Measurements from ENCODE around the gene ASCC3.
"Not testable (repeated sequence)": the region's sequence is repeated elsewhere in the genome, so short reads cannot be mapped to it uniquely, and the experiment has no call there.

Gene ASCC3

GRCh38 chr6:100641147-100641546 is 240.0 kb downstream of the ASCC3 start:
- not testable (repeated sequence) for DNase-seq

DNA sequence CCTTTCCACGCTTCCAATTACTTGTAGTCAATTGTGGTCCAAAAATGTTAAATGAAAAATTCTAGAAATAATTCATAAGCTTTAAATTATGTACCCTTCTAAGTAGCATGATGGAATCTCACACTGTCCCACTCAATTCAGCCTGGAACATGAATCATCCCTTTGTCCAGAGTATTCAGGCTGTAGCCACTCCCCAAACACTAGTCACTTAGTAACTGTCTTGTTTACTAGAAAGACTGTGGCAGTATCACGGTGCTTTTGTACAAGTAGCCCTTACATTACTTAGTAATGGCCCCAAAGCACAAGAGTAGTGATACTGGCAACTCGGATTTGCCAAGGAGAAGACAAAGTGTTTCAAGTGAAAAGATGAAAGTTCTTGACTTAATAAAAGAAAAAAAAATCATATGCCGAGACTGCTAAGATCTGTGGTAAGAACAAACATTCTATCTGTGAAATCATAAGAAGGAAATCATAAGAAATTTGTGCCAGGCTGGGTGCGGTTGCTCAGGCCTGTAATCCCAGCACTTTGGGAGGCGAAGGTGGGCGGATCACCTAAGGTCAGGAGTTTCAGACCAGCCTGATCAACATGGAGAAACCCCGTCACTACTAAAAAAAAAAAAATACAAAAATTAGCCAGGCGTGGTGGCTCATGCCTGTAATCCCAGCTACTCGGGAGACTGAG is 247.9 kb downstream of the ASCC3 start:
- DNase-seq = no peak

- no peak for DNase-seq
These were observed 250.6 kb downstream of the ASCC3 start for GRCh38 chr6:100630536-100630935.

- no peak for DNase-seq
These were observed 253.0 kb downstream of the ASCC3 start for GRCh38 chr6:100627911-100628758.

DNA sequence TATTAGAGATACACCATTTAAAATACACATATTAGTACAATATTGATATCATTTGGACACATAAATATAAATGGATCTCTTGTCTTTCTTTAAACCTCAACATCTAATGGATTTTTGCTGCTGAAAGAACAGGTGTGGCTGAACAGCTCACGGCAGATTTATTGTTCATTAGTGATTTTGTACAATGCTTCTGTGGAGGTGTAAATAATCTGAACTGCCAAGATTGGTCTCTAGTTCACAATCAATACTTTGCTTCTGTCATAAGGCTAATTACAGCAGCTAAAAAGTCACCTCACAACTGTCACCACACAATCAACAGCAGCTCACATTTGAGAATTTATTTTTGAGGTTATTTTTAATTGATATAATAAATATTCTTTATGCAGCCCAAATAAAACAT is 254.4 kb downstream of the ASCC3 start:
- no peak for DNase-seq

DNA sequence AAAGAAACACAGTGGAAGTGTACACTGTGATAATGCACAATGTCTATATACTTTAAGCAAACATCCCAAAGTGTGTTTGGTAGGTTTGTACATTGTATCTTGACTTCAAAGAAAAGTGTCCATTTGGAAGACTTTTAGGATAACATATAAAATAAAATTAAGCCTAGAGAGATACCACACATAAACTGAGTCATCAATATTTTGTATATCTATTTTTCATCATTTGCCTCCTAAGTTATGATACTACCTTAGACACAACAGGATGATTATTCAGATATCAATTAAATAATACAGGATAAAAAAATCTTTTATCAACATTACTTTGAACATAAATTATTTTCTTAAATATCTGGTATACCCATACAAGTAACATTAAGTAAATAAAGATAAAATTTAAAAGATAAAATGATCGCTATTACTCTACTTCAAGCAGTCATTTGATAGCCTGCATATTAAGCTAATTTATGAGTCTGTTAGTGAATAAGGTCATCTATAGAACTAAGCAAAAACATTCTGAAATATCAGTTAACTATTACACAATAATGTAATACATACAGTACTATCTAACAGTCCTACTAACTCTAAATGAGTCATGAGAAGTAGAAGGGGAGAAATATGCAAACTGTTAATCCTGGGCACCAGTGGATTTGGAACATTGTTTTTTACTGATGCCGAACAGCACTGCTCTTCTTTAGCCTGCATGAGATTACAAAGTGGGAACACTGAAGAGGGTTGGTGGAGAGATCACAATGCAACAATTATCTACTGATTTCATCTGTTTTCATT is 258.0 kb downstream of the ASCC3 start:
- DNase-seq = no peak

DNA sequence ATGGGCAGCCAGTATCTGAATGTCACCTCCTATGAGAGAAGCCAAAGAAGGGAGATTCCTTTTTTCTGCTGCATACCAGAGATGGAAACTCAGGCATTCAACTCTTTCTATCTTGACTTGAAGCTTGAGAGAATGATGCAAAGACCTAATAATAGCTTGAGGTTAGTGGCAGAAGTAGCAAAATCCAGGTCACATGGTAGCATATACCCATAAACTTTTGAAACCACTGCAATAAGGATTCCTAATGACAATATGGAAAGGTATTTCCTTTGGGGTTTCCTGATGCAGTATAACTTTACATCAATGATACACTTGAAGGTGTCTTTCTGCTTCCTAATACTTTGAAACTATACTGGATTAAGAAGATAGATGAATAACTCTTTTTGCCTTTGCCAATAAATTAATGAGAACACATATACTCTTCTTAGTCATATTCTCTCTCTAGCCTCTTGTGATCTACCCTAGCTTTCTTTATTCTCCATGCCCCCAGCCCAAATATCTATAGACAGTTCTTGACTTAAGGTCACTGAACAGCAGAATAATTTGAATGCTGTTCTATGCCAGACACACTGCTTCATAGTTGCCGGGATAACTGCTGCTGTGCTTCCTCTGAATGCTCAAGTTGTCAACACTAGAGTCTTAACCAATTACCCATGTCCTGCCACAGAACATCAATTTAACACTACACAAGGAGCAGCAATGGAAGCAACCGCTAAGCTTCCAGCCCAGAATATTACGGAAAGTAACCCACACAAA is 260.9 kb downstream of the ASCC3 start:
- DNase-seq = no peak

- DNase-seq = no peak
These were observed 262.8 kb downstream of the ASCC3 start for GRCh38 chr6:100618351-100618671.

- DNase-seq = no peak
These were observed 263.3 kb downstream of the ASCC3 start for GRCh38 chr6:100617633-100618350.

DNA sequence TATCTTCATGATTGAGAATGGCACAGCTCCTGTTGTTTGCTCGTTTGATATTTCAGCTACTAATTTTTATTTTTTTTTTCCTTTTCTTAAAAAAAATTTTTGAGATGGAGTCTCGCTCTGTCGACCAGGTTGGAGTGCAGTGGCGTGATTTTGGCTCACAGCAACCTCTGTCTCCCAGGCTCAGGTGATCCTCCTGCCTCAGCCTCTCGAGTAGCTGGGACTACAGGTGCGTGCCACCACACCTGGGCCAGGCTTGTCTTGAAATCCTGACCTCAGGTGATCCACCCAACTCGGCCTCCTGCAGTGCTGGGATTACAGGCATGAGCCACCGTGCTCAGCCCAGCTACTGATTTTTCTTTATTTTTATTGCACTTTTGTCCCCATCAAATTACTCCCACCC is 266.2 kb downstream of the ASCC3 start:
- DNase-seq = no peak

DNA sequence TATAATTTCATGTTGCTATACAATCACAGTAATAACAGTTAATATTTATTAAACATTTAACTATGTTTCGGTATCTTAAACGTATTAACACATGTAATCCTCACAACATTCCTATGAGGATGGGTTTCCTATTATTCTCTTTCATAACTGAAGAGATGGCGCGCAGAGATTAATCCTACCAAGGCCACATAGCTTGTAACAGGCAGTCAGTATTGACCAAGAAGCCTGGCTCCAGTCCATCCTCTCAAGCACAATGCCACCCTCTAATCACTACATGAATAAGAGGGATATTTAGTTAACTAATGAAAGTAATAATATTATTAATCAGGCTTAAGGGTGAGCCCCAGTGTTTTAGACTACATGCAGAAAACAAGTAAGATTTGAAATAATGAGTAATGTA is 266.7 kb downstream of the ASCC3 start:
- DNase-seq = no peak

GRCh38 chr6:100613656-100614055 is 267.5 kb downstream of the ASCC3 start:
- no peak for DNase-seq

- no peak for DNase-seq
These were observed 269.0 kb downstream of the ASCC3 start for GRCh38 chr6:100612094-100612493.

DNA sequence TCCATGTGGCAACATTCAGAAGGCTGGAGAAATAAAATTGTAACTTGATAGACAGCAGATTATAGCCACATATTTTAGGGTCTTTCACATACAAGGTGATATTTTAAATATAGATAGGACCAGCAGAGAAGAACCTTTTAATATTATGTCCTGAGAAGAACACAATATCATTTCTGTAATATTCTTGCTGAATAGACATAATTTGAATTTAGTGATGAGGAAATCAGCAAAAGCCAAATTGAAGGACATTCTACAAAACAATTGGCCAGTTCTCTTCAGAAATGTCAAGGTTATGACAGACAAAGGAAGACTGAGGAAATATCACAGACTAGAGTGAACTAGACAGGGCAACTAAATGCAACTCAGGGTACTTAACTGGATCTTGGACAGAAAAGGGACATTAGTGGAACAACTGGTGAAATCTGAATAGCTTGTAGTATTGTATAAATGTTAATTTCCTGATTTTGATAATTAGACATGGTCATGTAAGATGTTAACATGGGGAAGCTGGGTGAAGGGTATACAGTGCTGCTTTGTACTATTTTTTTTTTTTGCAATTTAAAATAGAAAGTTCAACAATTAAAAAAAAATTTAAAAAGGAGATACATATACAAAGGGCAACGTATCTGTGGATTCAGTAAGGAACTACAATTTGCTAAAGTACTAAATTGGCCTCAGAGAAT is 281.9 kb downstream of the ASCC3 start:
- no peak for DNase-seq

DNA sequence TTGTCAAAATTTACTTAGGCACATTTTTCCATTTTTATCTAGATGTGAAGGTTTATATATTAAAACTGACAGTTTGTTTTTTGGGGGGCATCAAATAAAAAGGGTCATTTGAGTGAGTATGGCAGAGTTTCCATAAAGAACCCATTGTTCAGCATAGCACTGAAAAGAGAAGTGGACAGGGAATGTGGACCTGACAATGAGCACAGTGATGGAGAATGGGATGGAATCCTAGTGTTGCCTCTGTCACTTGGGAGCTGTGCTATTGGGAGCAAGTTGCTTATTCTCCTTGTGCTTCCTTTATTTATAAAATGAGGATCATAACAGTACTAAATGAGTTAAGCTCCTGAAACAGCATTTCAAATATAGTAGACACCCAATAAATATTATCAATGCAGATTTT is 285.7 kb downstream of the ASCC3 start:
- DNase-seq = no peak

DNA sequence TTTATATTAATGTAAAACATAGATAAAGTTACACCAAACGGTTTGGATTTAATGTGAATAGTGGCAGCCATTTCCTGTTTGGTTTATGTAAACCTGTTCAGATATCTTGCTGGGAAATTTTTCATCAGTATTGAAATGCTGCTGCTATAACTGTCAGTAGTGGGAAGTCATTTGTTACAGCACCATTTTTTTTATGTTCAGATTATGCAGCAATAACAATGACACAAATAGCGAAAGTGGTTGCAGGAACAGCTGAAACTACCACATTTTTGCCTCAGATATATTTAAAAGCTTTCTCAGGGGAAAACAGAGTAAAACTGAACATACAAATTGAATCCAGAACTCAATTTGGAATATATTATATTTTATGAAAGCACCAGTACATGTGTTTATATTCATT is 287.6 kb downstream of the ASCC3 start:
- DNase-seq = no peak

- DNase-seq = no peak
These were observed 288.2 kb downstream of the ASCC3 start for GRCh38 chr6:100592929-100593328.

DNA sequence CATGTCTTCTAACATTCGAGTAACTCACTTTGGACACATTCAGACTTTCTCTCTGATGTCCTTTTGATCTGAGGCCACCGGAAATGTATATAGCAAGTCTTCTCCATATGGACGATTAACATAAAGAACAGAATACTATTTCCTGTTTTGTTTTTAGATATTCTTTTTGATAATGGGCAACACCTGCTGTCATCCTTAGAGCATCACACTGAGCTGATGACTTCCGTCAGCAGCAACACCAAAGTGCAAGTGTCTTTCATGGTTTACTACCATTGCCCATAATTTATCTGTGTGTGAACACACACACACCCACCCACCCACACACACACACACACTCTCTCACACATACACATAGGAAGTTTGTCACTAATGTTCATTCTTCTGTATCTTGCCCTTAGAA is 303.7 kb downstream of the ASCC3 start:
- no peak for DNase-seq

DNA sequence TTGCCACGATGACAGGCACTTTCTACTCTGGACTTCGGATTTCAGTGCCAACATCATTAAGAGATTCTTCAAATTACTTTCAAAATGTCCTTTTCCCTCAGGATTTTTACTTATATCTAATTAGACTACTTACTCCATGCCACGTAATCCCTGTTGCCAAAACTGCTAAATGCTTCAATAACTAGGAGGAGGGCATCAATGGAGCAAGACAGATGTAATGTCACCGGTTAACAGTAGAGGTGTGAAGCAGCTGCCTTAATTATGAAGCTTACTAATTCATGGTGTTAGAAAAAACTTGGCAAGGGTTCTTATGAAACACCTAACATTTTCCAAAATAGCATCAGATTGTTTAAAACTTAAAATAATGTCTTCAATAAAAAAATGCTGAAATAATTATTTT is 305.2 kb downstream of the ASCC3 start:
- DNase-seq = no peak

GRCh38 chr6:100574836-100575235 is 306.3 kb downstream of the ASCC3 start:
- no peak for DNase-seq

DNA sequence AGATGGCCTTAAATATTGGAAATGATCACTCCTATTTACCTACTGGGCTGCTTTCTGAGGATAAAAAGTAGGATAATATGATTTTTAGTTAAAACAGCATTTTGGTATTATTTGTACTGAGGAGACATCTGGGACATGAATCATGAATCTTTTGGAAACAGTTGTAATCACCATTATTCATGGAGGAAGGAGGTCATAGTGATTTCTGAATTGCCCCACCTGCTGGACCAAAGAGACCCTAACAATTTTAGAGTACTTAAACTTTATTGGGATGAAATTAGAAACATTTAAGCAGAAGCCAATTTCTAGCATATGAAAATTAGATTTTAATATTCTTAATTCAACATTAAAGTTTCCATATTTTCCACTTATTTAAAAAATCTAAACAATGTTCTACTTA is 308.0 kb downstream of the ASCC3 start:
- DNase-seq = no peak

DNA sequence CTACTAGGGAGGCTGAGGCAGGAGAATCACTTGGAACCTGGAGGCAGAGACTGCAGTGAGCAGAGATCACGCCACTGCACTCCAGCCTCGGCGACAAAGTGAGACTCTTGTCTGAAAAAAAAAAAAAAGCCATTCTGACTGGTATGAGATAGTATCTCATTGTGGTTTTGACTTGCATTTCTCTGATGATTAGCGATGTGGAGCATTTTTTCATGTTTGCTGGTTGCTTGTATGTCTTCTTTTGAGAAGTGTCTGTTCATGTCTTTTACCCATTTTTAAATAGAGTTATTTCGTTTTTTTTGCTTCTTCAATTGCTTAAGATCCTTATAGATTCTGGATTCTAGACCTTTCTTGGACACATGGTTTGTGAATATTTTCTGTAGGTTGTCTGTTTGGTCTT is 312.9 kb downstream of the ASCC3 start:
- no peak for DNase-seq
